HEK293 (cell line): ENCODE measurements around the gene CHMP1B.

Experiments
- GFI1B ChIP-seq: fragments of 450-650 bp; formaldehyde crosslinking; IDR thresholded peaks from 2 replicates; pipeline ENCODE4 v1.5.1; 2016; ENCODE audit warnings: missing biosample characterization, missing genetic modification characterization
- HOXD13 ChIP-seq: sonication (generic); formaldehyde crosslinking; IDR thresholded peaks from 2 replicates; pipeline ENCODE4 v1.8.0; 2022; ENCODE audit warnings: missing genetic modification reagents, borderline replicate concordance
- IKZF3 ChIP-seq: fragments of 450-650 bp; IDR thresholded peaks from 2 replicates; pipeline ENCODE4 v1.5.0; 2018; ENCODE audit warnings: missing biosample characterization, mild to moderate bottlenecking, missing genetic modification characterization, moderate library complexity
- INSM2 ChIP-seq: fragments of 450-650 bp; formaldehyde crosslinking; IDR thresholded peaks from 2 replicates; pipeline ENCODE4 v1.5.1; 2016; ENCODE audit warnings: missing biosample characterization, missing genetic modification characterization
- KLF9 ChIP-seq: fragments of 450-650 bp; formaldehyde crosslinking; IDR thresholded peaks from 2 replicates; pipeline ENCODE4 v1.5.1; 2016; ENCODE audit warnings: missing biosample characterization, missing genetic modification characterization, low read depth
- OVOL3 ChIP-seq: fragments of 450-650 bp; formaldehyde crosslinking; IDR thresholded peaks from 2 replicates; pipeline ENCODE4 v1.5.1; 2016; ENCODE audit warnings: missing biosample characterization, missing genetic modification characterization
- PRDM10 ChIP-seq: fragments of 450-650 bp; formaldehyde crosslinking; IDR thresholded peaks from 2 replicates; pipeline ENCODE4 v1.5.1; 2016; ENCODE audit warnings: missing biosample characterization, missing genetic modification characterization
- SETDB1 ChIP-seq: IDR thresholded peaks from one replicate; pipeline ENCODE4 v1.6.1; 2017; ENCODE audit warnings: mild to moderate bottlenecking, low read length, moderate library complexity, mixed read lengths; ENCODE audit not compliant: insufficient read length
- SP3 ChIP-seq: fragments of 450-650 bp; formaldehyde crosslinking; IDR thresholded peaks from 2 replicates; pipeline ENCODE4 v1.5.1; 2016; ENCODE audit warnings: missing biosample characterization, missing genetic modification characterization
- YY2 ChIP-seq: fragments of 450-650 bp; formaldehyde crosslinking; IDR thresholded peaks from 2 replicates; pipeline ENCODE4 v1.5.1; 2016; ENCODE audit warnings: missing biosample characterization, missing genetic modification characterization
- ZBTB21 ChIP-seq: fragments of 450-650 bp; formaldehyde crosslinking; IDR thresholded peaks from 2 replicates; pipeline ENCODE4 v1.5.1; 2017; ENCODE audit warnings: missing biosample characterization, missing genetic modification characterization
- ZEB2 ChIP-seq: fragments of 450-650 bp; formaldehyde crosslinking; IDR thresholded peaks from 2 replicates; pipeline ENCODE4 v1.5.1; 2016; ENCODE audit warnings: missing biosample characterization, missing genetic modification characterization
- ZNF148 ChIP-seq: fragments of 450-650 bp; formaldehyde crosslinking; IDR thresholded peaks from 2 replicates; pipeline ENCODE4 v1.5.0; 2017; ENCODE audit warnings: missing biosample characterization, missing genetic modification characterization, borderline replicate concordance
- ZNF174 ChIP-seq: fragments of 450-650 bp; formaldehyde crosslinking; IDR thresholded peaks from 2 replicates; pipeline ENCODE4 v1.5.0; 2017; ENCODE audit warnings: missing biosample characterization, mild to moderate bottlenecking, missing genetic modification characterization
- ZNF19 ChIP-seq: fragments of 450-650 bp; formaldehyde crosslinking; IDR thresholded peaks from 2 replicates; pipeline ENCODE4; 2016; ENCODE audit warnings: missing biosample characterization, missing genetic modification characterization, low read depth
- ZNF211 ChIP-seq: fragments of 450-650 bp; formaldehyde crosslinking; IDR thresholded peaks from 2 replicates; pipeline ENCODE4 v1.5.1; 2016; ENCODE audit warnings: low read depth, missing biosample characterization, missing genetic modification characterization
- ZNF214 ChIP-seq: fragments of 450-650 bp; formaldehyde crosslinking; IDR thresholded peaks from 2 replicates; pipeline ENCODE4 v1.5.1; 2017; ENCODE audit warnings: missing biosample characterization, mild to moderate bottlenecking, missing genetic modification characterization, borderline replicate concordance
- ZNF239 ChIP-seq: fragments of 450-650 bp; formaldehyde crosslinking; IDR thresholded peaks from 2 replicates; pipeline ENCODE4 v1.5.1; 2016; ENCODE audit warnings: missing biosample characterization, missing genetic modification characterization
- ZNF350 ChIP-seq: fragments of 450-650 bp; formaldehyde crosslinking; IDR thresholded peaks from 2 replicates; pipeline ENCODE4 v1.5.0; 2017; ENCODE audit warnings: missing biosample characterization, mild to moderate bottlenecking, missing genetic modification characterization
- ZNF449 ChIP-seq: fragments of 450-650 bp; formaldehyde crosslinking; IDR thresholded peaks from 2 replicates; pipeline ENCODE4 v1.5.1; 2017; ENCODE audit warnings: missing biosample characterization, mild to moderate bottlenecking, missing genetic modification characterization, moderate library complexity
- ZNF48 ChIP-seq: fragments of 450-650 bp; formaldehyde crosslinking; IDR thresholded peaks from 2 replicates; pipeline ENCODE4 v1.5.1; 2016; ENCODE audit warnings: missing biosample characterization, missing genetic modification characterization
- ZNF501 ChIP-seq: fragments of 450-650 bp; formaldehyde crosslinking; IDR thresholded peaks from 2 replicates; pipeline ENCODE4 v1.5.1; 2016; ENCODE audit warnings: missing biosample characterization, missing genetic modification characterization
- ZNF514 ChIP-seq: fragments of 450-650 bp; formaldehyde crosslinking; IDR thresholded peaks from 2 replicates; pipeline ENCODE4 v1.5.1; 2016; ENCODE audit warnings: missing biosample characterization, missing genetic modification characterization
- ZNF560 ChIP-seq: fragments of 450-650 bp; formaldehyde crosslinking; IDR thresholded peaks from 2 replicates; pipeline ENCODE4 v1.5.1; 2017; ENCODE audit warnings: missing biosample characterization, missing genetic modification characterization, borderline replicate concordance
- ZNF624 ChIP-seq: fragments of 450-650 bp; formaldehyde crosslinking; IDR thresholded peaks from 2 replicates; pipeline ENCODE4 v1.5.1; 2017; ENCODE audit warnings: missing biosample characterization, missing genetic modification characterization
- ZNF664 ChIP-seq: fragments of 450-650 bp; formaldehyde crosslinking; IDR thresholded peaks from 2 replicates; pipeline ENCODE4 v1.5.1; 2016; ENCODE audit warnings: missing biosample characterization, missing genetic modification characterization
- ZNF843 ChIP-seq: fragments of 450-650 bp; formaldehyde crosslinking; IDR thresholded peaks from 2 replicates; pipeline ENCODE4 v1.5.1; 2016; ENCODE audit warnings: missing biosample characterization, missing genetic modification characterization
- ZSCAN18 ChIP-seq: fragments of 450-650 bp; formaldehyde crosslinking; IDR thresholded peaks from 2 replicates; pipeline ENCODE4 v1.5.1; 2016; ENCODE audit warnings: missing biosample characterization, missing genetic modification characterization
- ZSCAN4 ChIP-seq: fragments of 450-650 bp; formaldehyde crosslinking; IDR thresholded peaks from 2 replicates; pipeline ENCODE4 v1.5.1; 2017; ENCODE audit warnings: missing biosample characterization, missing genetic modification characterization

The CHMP1B gene

GRCh38 chr18:11857177-11857887 lies 6.1 kb downstream of the CHMP1B start (continued):
- TF ChIP-seq ZNF148 (tag by site-specific recombination) (no peak), SETDB1 (no peak), ZNF449 (tag by site-specific recombination) (no peak), ZSCAN18 (tag by site-specific recombination) (no peak), ZNF214 (no peak), ZNF664 (tag by site-specific recombination) (no peak), SP3 (tag by site-specific recombination) (peak; percentile 59), OVOL3 (tag by site-specific recombination) (no peak), ZNF350 (no peak), PRDM10 (tag by site-specific recombination) (peak; percentile 98), ZNF514 (tag by site-specific recombination) (no peak), ZNF211 (tag by site-specific recombination) (no peak), ZBTB21 (tag by site-specific recombination) (peak; percentile 98), ZNF624 (tag by site-specific recombination) (no peak), ZSCAN4 (tag by site-specific recombination) (no peak; the same call in 1 of the 2 replicates), ZNF501 (tag by site-specific recombination) (peak; percentile 90), YY2 (no peak; the same call in 1 of the 2 replicates), ZNF239 (tag by site-specific recombination) (no peak), ZEB2 (tag by site-specific recombination) (peak; percentile 79), ZNF48 (tag by site-specific recombination) (no peak), KLF9 (peak; percentile 15; the same call in 1 of the 2 replicates), INSM2 (tag by site-specific recombination) (peak; percentile 77), HOXD13 (CRISPR knock-in tag) (no peak), ZNF174 (tag by site-specific recombination) (no peak), ZNF843 (tag by site-specific recombination) (peak; percentile 70), GFI1B (peak; percentile 81), IKZF3 (0 out of 2 replicates have a peak, but pooled peaks have one; percentile 43), ZNF560 (tag by site-specific recombination) (no peak), ZNF19 (no peak)
